Fibroblast of villous mesenchyme (primary cell): ENCODE data around the gene PCDHGB3. TPM values are rescaled to one million over a fixed set of nuclear protein-coding genes. Genes with fewer than 3 reads are reported as not detected.

Experiments
- DNase-seq: peaks from one replicate; pipeline ENCODE4 v3.0.0-alpha.2; 2010; ENCODE audit warnings: low read depth
- H3K4me3 ChIP-seq: 2 replicates; pipeline ENCODE4 v1.5.1; 2011; ENCODE audit warnings: low read depth, mild to moderate bottlenecking, low read length
- CTCF ChIP-seq: IDR thresholded peaks from 2 replicates; pipeline ENCODE4 v1.5.1; 2012; ENCODE audit warnings: low read depth, mild to moderate bottlenecking, low read length; ENCODE audit not compliant: insufficient read depth
- total RNA-seq: library from RNA; depleted of rRNA; stranded (reverse); fragments of >200 nt; gene quantifications from 2 replicates; pipeline ENCODE4 v1.2.3, GENCODE V29; 2012

The PCDHGB3 gene
- total RNA-seq, 1 donor = 3.9 TPM

DNA sequence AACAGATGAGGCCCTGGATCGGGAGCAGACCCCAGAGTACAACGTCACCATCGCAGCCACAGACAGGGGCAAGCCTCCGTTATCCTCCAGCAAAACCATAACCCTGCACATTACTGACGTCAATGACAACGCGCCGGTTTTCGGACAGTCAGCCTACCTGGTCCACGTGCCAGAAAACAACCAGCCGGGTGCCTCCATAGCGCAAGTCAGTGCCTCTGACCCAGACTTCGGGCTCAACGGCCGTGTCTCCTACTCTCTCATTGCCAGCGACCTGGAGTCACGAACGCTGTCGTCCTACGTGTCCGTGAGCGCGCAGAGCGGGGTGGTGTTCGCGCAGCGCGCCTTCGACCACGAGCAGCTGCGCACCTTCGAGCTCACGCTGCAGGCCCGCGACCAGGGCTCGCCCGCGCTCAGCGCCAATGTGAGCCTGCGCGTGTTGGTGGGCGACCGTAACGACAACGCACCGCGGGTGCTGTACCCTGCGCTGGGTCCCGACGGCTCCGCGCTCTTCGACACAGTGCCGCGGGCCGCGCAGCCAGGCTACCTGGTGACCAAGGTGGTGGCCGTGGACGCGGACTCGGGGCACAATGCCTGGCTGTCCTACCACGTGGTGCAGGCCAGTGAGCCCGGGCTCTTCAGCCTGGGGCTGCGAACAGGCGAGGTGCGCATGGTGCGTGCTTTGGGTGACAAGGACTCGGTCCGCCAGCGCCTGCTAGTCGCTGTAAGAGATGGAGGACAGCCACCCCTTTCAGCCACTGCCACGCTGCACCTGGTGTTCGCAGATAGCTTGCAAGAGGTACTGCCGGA, 49.2 kb downstream of the PCDHGB3 start:
- no peak overlapping the region for H3K4me3 ChIP-seq
- no peak for DNase-seq
- no peak for TF ChIP-seq CTCF

DNA sequence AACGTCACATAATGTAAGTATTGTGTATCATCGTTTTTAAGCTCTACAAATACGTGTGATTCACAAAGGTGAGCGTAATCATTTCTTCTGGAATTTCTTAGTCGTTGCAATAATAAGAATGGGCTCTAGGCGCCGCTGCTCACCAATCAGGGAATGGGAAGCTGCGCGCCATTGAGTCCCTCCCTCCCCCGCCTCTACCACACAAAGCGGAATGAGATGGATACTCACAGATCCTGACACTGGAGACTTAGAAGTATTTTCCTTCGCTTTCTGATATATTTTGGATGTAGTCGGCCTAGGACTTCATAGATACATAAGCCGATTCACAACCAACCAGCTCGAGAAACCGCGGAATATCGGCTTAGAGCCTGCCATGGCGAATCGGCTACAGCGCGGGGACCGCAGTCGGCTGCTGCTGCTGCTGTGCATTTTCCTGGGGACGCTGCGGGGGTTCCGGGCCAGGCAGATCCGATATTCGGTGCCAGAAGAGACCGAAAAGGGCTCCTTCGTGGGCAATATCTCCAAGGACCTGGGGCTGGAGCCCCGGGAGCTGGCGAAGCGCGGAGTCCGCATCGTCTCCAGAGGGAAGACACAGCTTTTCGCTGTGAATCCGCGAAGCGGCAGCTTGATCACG, 50.9 kb downstream of the PCDHGB3 start, which contains the start of gene PCDHGA11:
Gene PCDHGA11, plus strand, starts transcription at position 197 of the 634 bp plus-strand sequence. Its CDS starts 177 bp downstream, at position 374.
- peak within 1 kb of the TSS; percentile 68 for H3K4me3 ChIP-seq
- peak; percentile 70 for TF ChIP-seq CTCF
- peak; percentile 71 for DNase-seq

GRCh38 chr5:141421489-141421855, 51.4 kb downstream of the PCDHGB3 start:
- peak; percentile 8 for DNase-seq
- TF ChIP-seq CTCF = no peak
- peak overlapping the region; percentile 68 for H3K4me3 ChIP-seq

Other genes with a start within 250 kb of the PCDHGB3 start
- under 0.01 TPM in 2 replicates for gene PCDHB4, start 248.4 kb upstream of the PCDHGB3 start, total RNA-seq
- under 0.01 and 0.32 TPM in 2 replicates for gene PCDHB5, start 235.0 kb upstream of the PCDHGB3 start, total RNA-seq
- gene PCDHB6, start 220.2 kb upstream of the PCDHGB3 start, total RNA-seq = under 0.01 TPM in 2 replicates
- under 0.01 and 0.43 TPM in 2 replicates for gene PCDHB7, start 197.6 kb upstream of the PCDHGB3 start, total RNA-seq
- gene PCDHB8, start 192.5 kb upstream of the PCDHGB3 start, total RNA-seq = under 0.01 TPM in 2 replicates
- under 0.01 and 0.32 TPM in 2 replicates for gene PCDHB16, start 187.9 kb upstream of the PCDHGB3 start, total RNA-seq
- gene PCDHB9, start 183.1 kb upstream of the PCDHGB3 start, total RNA-seq = under 0.01 and 0.64 TPM in 2 replicates
- under 0.01 and 0.32 TPM in 2 replicates for gene PCDHB10, start 177.9 kb upstream of the PCDHGB3 start, total RNA-seq
- 0.32 TPM in 1 of 2 replicates, not detected in the other for gene PCDHB11, start 170.6 kb upstream of the PCDHGB3 start, total RNA-seq
- gene PCDHB12, start 161.5 kb upstream of the PCDHGB3 start, total RNA-seq = under 0.01 TPM in 1 of 2 replicates, not detected in the other
- gene PCDHB13, start 156.3 kb upstream of the PCDHGB3 start, total RNA-seq = under 0.01 and 0.32 TPM in 2 replicates
- 0.32 and 0.43 TPM in 2 replicates for gene PCDHB14, start 146.9 kb upstream of the PCDHGB3 start, total RNA-seq
- under 0.01 TPM in 2 replicates for gene PCDHB15, start 124.8 kb upstream of the PCDHGB3 start, total RNA-seq
- under 0.01 and 0.64 TPM in 2 replicates for gene SLC25A2, start 66.2 kb upstream of the PCDHGB3 start, total RNA-seq
- gene TAF7, start 49.5 kb upstream of the PCDHGB3 start, total RNA-seq = 49.3 and 73.0 TPM in 2 replicates
- gene PCDHGA1, start 39.7 kb upstream of the PCDHGB3 start, total RNA-seq = 0.64 and 0.86 TPM in 2 replicates
- 2.6 and 3.0 TPM in 2 replicates for gene PCDHGA2, start 31.5 kb upstream of the PCDHGB3 start, total RNA-seq
- gene PCDHGA3, start 26.4 kb upstream of the PCDHGB3 start, total RNA-seq = 3.2 and 4.3 TPM in 2 replicates
- gene PCDHGB1, start 20.1 kb upstream of the PCDHGB3 start, total RNA-seq = 2.2 and 2.3 TPM in 2 replicates
- 4.5 and 7.3 TPM in 2 replicates for gene PCDHGA4, start 15.2 kb upstream of the PCDHGB3 start, total RNA-seq
- 2.3 and 2.6 TPM in 2 replicates for gene PCDHGB2, start 10.2 kb upstream of the PCDHGB3 start, total RNA-seq
- 1.3 and 1.9 TPM in 2 replicates for gene PCDHGA5, start 6.1 kb upstream of the PCDHGB3 start, total RNA-seq
- 4.7 and 4.8 TPM in 2 replicates for gene PCDHGA6, start 3.6 kb downstream of the PCDHGB3 start, total RNA-seq
- gene PCDHGA7, start 12.5 kb downstream of the PCDHGB3 start, total RNA-seq = 3.5 and 4.5 TPM in 2 replicates
- 11.0 and 13.4 TPM in 2 replicates for gene PCDHGB4, start 17.5 kb downstream of the PCDHGB3 start, total RNA-seq
- gene PCDHGA8, start 22.4 kb downstream of the PCDHGB3 start, total RNA-seq = 3.0 and 3.2 TPM in 2 replicates
- 23.2 and 25.0 TPM in 2 replicates for gene PCDHGB5, start 27.7 kb downstream of the PCDHGB3 start, total RNA-seq
- gene PCDHGA9, start 32.5 kb downstream of the PCDHGB3 start, total RNA-seq = 4.7 and 5.2 TPM in 2 replicates
- gene PCDHGB6, start 37.8 kb downstream of the PCDHGB3 start, total RNA-seq = 4.2 and 4.3 TPM in 2 replicates
- 11.7 and 12.2 TPM in 2 replicates for gene PCDHGA10, start 42.7 kb downstream of the PCDHGB3 start, total RNA-seq
- 11.2 and 12.6 TPM in 2 replicates for gene PCDHGB7, start 47.4 kb downstream of the PCDHGB3 start, total RNA-seq
- gene PCDHGA11, start 50.8 kb downstream of the PCDHGB3 start, total RNA-seq = 11.0 and 15.5 TPM in 2 replicates
- 15.5 and 18.7 TPM in 2 replicates for gene PCDHGA12, start 60.3 kb downstream of the PCDHGB3 start, total RNA-seq
- 35.4 and 36.3 TPM in 2 replicates for gene PCDHGC3, start 105.7 kb downstream of the PCDHGB3 start, total RNA-seq
- gene PCDHGC4, start 114.8 kb downstream of the PCDHGB3 start, total RNA-seq = 2.6 and 2.9 TPM in 2 replicates
- gene PCDHGC5, start 118.8 kb downstream of the PCDHGB3 start, total RNA-seq = 2.6 TPM in 2 replicates
- gene DIAPH1, start 248.8 kb downstream of the PCDHGB3 start, total RNA-seq = 22.9 and 26.8 TPM in 2 replicates